Colonic mucosa (tissue), 4 donors: ENCODE results near the gene PREX1. TPM values are rescaled to one million over a fixed set of nuclear protein-coding genes. Genes with fewer than 3 reads are reported as not detected.

Source experiments
- DNase-seq: peaks from one replicate; pipeline ENCODE4 v3.0.0-alpha.2; 2020
- H3K27ac ChIP-seq: fragments of 200-600 bp; one replicate; pipeline ENCODE4 v1.8.0; 2021
- H3K27me3 ChIP-seq: fragments of 200-600 bp; one replicate; pipeline ENCODE4 v1.8.0; 2021
- H3K36me3 ChIP-seq: fragments of 200-600 bp; one replicate; pipeline ENCODE4 v1.8.0; 2021
- H3K4me1 ChIP-seq: fragments of 200-600 bp; one replicate; pipeline ENCODE4 v1.8.0; 2021; ENCODE audit warnings: mild to moderate bottlenecking
- H3K4me3 ChIP-seq: fragments of 200-600 bp; one replicate; pipeline ENCODE4 v1.8.0; 2021
- H3K9ac ChIP-seq, 2 donors: one replicate each; pipeline ENCODE4 v1.7.0; 2013; ENCODE audit warnings: control low read depth in 2 of 2, low read depth in 2 of 2, low read length in 2 of 2
- H3K9me3 ChIP-seq: fragments of 200-600 bp; one replicate; pipeline ENCODE4 v1.8.0; 2021
- CTCF ChIP-seq: fragments of 200-600 bp; IDR thresholded peaks from one replicate; pipeline ENCODE4 v1.8.0; 2022; ENCODE audit warnings: antibody characterized with exemption, mild to moderate bottlenecking
- intact Hi-C: fragments of 100-400 bp; cut with DNase I; formaldehyde crosslinking; loops from one replicate; pipeline ENCODE4 v1.14.1; 2022
- total RNA-seq, 2 donors: library from RNA; stranded (reverse); fragmentation: NEBNext Ultra II Directional in 1 of 2; extraction: Animal tissue kit (Norgen Biotek cat#: 25700) in 1 of 2; gene quantifications; one replicate each; pipeline ENCODE4 v1.2.1, GENCODE V29; 2021
- donor health status: healthy.
- donor health status: DM: no; HTN: no; CAD: no.
- donor health status: DM: no; HTN: no; CAD: no.

PREX1 gene
- total RNA-seq, 2 donors from 2014 or later, result 7.2 to 24.6 TPM

GRCh38 chr20:48705240-48706115, 122.3 kb downstream of the PREX1 start:
- Histone ChIP-seq H3K27me3 (no peaks in the 10 kb centered on the region), H3K4me1 (no peaks in the 10 kb centered on the region), H3K36me3 (no peaks in the 10 kb centered on the region), H3K9ac (no peak overlapping the region), H3K9me3 (no peaks in the 10 kb centered on the region), H3K27ac (no peak overlapping the region), H3K4me3 (no peak overlapping the region)
- no peak for TF ChIP-seq CTCF
- no peak for DNase-seq
- intact Hi-C loops, result no loop called here

- no peaks in the 10 kb centered on the region for H3K4me1 ChIP-seq
- no peak for TF ChIP-seq CTCF
- H3K4me3 ChIP-seq, result no peak overlapping the region
- no peak overlapping the region for H3K9ac ChIP-seq
- DNase-seq, result no peak
- H3K9me3 ChIP-seq, result no peaks in the 10 kb centered on the region
- H3K27ac ChIP-seq, result no peak overlapping the region
- no peaks in the 10 kb centered on the region for H3K36me3 ChIP-seq
- intact Hi-C loops, result no loop called here
- no peaks in the 10 kb centered on the region for H3K27me3 ChIP-seq
Observed at GRCh38 chr20:48704761-48705160, 123.0 kb downstream of the PREX1 start.

- Histone ChIP-seq H3K4me1 (no peaks in the 10 kb centered on the region), H3K36me3 (no peaks in the 10 kb centered on the region), H3K4me3 (no peak overlapping the region), H3K9ac (no peak overlapping the region), H3K27ac (no peak overlapping the region), H3K27me3 (no peaks in the 10 kb centered on the region), H3K9me3 (no peaks in the 10 kb centered on the region)
- DNase-seq, result no peak
- no peak for TF ChIP-seq CTCF
- intact Hi-C loops, result no loop called here
Observed at GRCh38 chr20:48703511-48704219, 124.1 kb downstream of the PREX1 start.

GRCh38 chr20:48703107-48703506, 124.7 kb downstream of the PREX1 start:
- Histone ChIP-seq H3K4me3 (no peak overlapping the region), H3K9me3 (no peaks in the 10 kb centered on the region), H3K4me1 (no peaks in the 10 kb centered on the region), H3K9ac (no peak overlapping the region), H3K27ac (no peak overlapping the region), H3K36me3 (no peaks in the 10 kb centered on the region), H3K27me3 (no peaks in the 10 kb centered on the region)
- TF ChIP-seq CTCF, result no peak
- intact Hi-C loops, result no loop called here
- no peak for DNase-seq

- intact Hi-C loops, result no loop called here
- Histone ChIP-seq H3K27me3 (no peaks in the 10 kb centered on the region), H3K9ac (no peak overlapping the region), H3K4me3 (no peak overlapping the region), H3K27ac (no peak overlapping the region), H3K9me3 (no peaks in the 10 kb centered on the region), H3K4me1 (no peaks in the 10 kb centered on the region), H3K36me3 (no peaks in the 10 kb centered on the region)
- no peak for TF ChIP-seq CTCF
- DNase-seq, result no peak
Observed at GRCh38 chr20:48702455-48702913, 125.3 kb downstream of the PREX1 start.
